WTC11 (cell line): ENCODE data around the gene HVCN1. TPM values are rescaled to one million over a fixed set of nuclear protein-coding genes. Genes with fewer than 3 reads are reported as not detected.

ENCODE experiments used
- ATAC-seq: fragments of 200-7000 bp; cut with Tn5 transposase; 2 replicates; pipeline ENCODE4 v1.10.0; 2021; ENCODE audit warnings: mild to moderate bottlenecking, moderate library complexity
- CTCF ChIA-PET: fragments of 300-600 bp; sonication (Branson Sonifier 250); formaldehyde crosslinking; loops from one replicate; lab custom pipeline; 2021; ENCODE audit warnings: antibody characterized with exemption; lab: Charles Lee
- POLR2A ChIA-PET: fragments of 350-600 bp; sonication (Branson Sonifier 250); formaldehyde crosslinking; loops from one replicate; lab custom pipeline; 2021; ENCODE audit warnings: antibody characterized with exemption; lab: Charles Lee
- DNase-seq: peaks from one replicate; pipeline ENCODE4 v3.0.0; 2021; ENCODE audit warnings: low spot score
- H3K27ac Mint-ChIP-seq: 2 replicates; pipeline ENCODE4 v1.8.0; 2021; ENCODE audit warnings: mixed read lengths
- H3K27me3 Mint-ChIP-seq: 2 replicates; pipeline ENCODE4 v1.8.0; 2021; ENCODE audit warnings: low read depth, mild to moderate bottlenecking, moderate library complexity, mixed read lengths
- H3K36me3 Mint-ChIP-seq: 2 replicates; pipeline ENCODE4 v1.8.0; 2021; ENCODE audit warnings: mixed read lengths
- H3K4me1 Mint-ChIP-seq: 2 replicates; pipeline ENCODE4 v1.8.0; 2022; ENCODE audit warnings: mixed read lengths
- H3K4me3 Mint-ChIP-seq: 2 replicates; pipeline ENCODE4 v1.8.0; 2021; ENCODE audit warnings: mild to moderate bottlenecking, moderate library complexity, mixed read lengths
- H3K9me3 Mint-ChIP-seq: 2 replicates; pipeline ENCODE4 v1.8.0; 2021; ENCODE audit warnings: mixed read lengths
- ATF3 ChIP-seq: sonication (generic); formaldehyde crosslinking; conservative IDR thresholded peaks from 2 replicates; pipeline ENCODE4 v1.8.1; 2022; ENCODE audit warnings: mild to moderate bottlenecking, missing genetic modification reagents
- ATF6 ChIP-seq: sonication (generic); formaldehyde crosslinking; IDR thresholded peaks from 2 replicates; pipeline ENCODE4 v1.8.1; 2023; ENCODE audit warnings: mild to moderate bottlenecking, missing genetic modification reagents
- E2F4 ChIP-seq: sonication (generic); formaldehyde crosslinking; IDR thresholded peaks from 2 replicates; pipeline ENCODE4 v1.8.1; 2022; ENCODE audit warnings: low read depth, mild to moderate bottlenecking, moderate library complexity, missing genetic modification reagents, borderline replicate concordance
- E2F5 ChIP-seq: sonication (generic); formaldehyde crosslinking; IDR thresholded peaks from 2 replicates; pipeline ENCODE4 v1.8.1; 2022; ENCODE audit warnings: mild to moderate bottlenecking, moderate library complexity, missing genetic modification reagents
- ERG ChIP-seq: fragments of 250-450 bp; sonication (Bioruptor Pico); IDR thresholded peaks from 2 replicates; pipeline ENCODE4 v1.8.0; 2021; ENCODE audit warnings: mild to moderate bottlenecking
- ESRRA ChIP-seq: sonication (generic); formaldehyde crosslinking; IDR thresholded peaks from 2 replicates; pipeline ENCODE4 v1.8.1; 2022; ENCODE audit warnings: mild to moderate bottlenecking, missing genetic modification reagents, borderline replicate concordance
- FOXJ3 ChIP-seq: sonication (generic); formaldehyde crosslinking; IDR thresholded peaks from 2 replicates; pipeline ENCODE4 v1.9.0; 2021; ENCODE audit warnings: missing genetic modification reagents, mild to moderate bottlenecking, borderline replicate concordance
- FOXP4 ChIP-seq: sonication (generic); formaldehyde crosslinking; IDR thresholded peaks from 2 replicates; pipeline ENCODE4 v1.8.0; 2022; ENCODE audit warnings: mild to moderate bottlenecking, missing genetic modification reagents
- GTF2I ChIP-seq: fragments of 250-450 bp; sonication (Bioruptor Pico); conservative IDR thresholded peaks from 2 replicates; pipeline ENCODE4 v1.4.0; 2021; ENCODE audit warnings: mild to moderate bottlenecking
- IRF2 ChIP-seq: sonication (generic); formaldehyde crosslinking; IDR thresholded peaks from 2 replicates; pipeline ENCODE4 v1.8.0; 2022; ENCODE audit warnings: low read depth, missing genetic modification reagents, borderline replicate concordance
- MAX ChIP-seq: sonication (generic); formaldehyde crosslinking; IDR thresholded peaks from 2 replicates; pipeline ENCODE4 v1.8.0; 2022; ENCODE audit warnings: mild to moderate bottlenecking, missing genetic modification reagents
- MLX ChIP-seq: sonication (generic); formaldehyde crosslinking; IDR thresholded peaks from 2 replicates; pipeline ENCODE4 v1.8.1; 2023; ENCODE audit warnings: mild to moderate bottlenecking, missing genetic modification reagents, moderate library complexity
- MYBL2 ChIP-seq: sonication (generic); formaldehyde crosslinking; IDR thresholded peaks from 2 replicates; pipeline ENCODE4 v1.8.1; 2023; ENCODE audit warnings: mild to moderate bottlenecking, moderate library complexity, missing genetic modification reagents
- NFE2L1 ChIP-seq: sonication (generic); formaldehyde crosslinking; IDR thresholded peaks from 2 replicates; pipeline ENCODE4 v1.8.1; 2023; ENCODE audit warnings: missing genetic modification reagents
- NR3C1 ChIP-seq: sonication (generic); formaldehyde crosslinking; conservative IDR thresholded peaks from 2 replicates; pipeline ENCODE4 v1.8.1; 2023; ENCODE audit warnings: low read depth, mild to moderate bottlenecking, missing genetic modification reagents
- OVOL2 ChIP-seq: fragments of 250-450 bp; sonication (Bioruptor Pico); IDR thresholded peaks from 2 replicates; pipeline ENCODE4 v1.9.0; 2021; ENCODE audit warnings: mild to moderate bottlenecking, borderline replicate concordance
- RELA ChIP-seq: sonication (generic); formaldehyde crosslinking; IDR thresholded peaks from 2 replicates; pipeline ENCODE4 v1.8.1; 2022; ENCODE audit warnings: missing genetic modification reagents, mild to moderate bottlenecking, borderline replicate concordance
- SMAD4 ChIP-seq: sonication (generic); formaldehyde crosslinking; IDR thresholded peaks from 2 replicates; pipeline ENCODE4 v1.8.0; 2022; ENCODE audit warnings: mild to moderate bottlenecking, missing genetic modification reagents
- SP1 ChIP-seq: sonication (generic); formaldehyde crosslinking; conservative IDR thresholded peaks from 2 replicates; pipeline ENCODE4 v1.8.1; 2022; ENCODE audit warnings: missing genetic modification reagents
- TEAD4 ChIP-seq: sonication (generic); formaldehyde crosslinking; IDR thresholded peaks from 2 replicates; pipeline ENCODE4 v1.8.0; 2022; ENCODE audit warnings: mild to moderate bottlenecking, missing genetic modification reagents
- ZNF121 ChIP-seq: sonication (generic); formaldehyde crosslinking; IDR thresholded peaks from 2 replicates; pipeline ENCODE4 v1.8.0; 2023; ENCODE audit warnings: missing genetic modification reagents
- ZNF232 ChIP-seq: sonication (generic); formaldehyde crosslinking; IDR thresholded peaks from 2 replicates; pipeline ENCODE4 v1.8.0; 2022; ENCODE audit warnings: mild to moderate bottlenecking, missing genetic modification reagents
- ZNF423 ChIP-seq: fragments of 250-450 bp; sonication (Bioruptor Pico); IDR thresholded peaks from 2 replicates; pipeline ENCODE4 v2.1.2; 2022; ENCODE audit warnings: mild to moderate bottlenecking, moderate library complexity
- total RNA-seq: library from RNA; stranded (reverse); gene quantifications from 3 replicates; pipeline ENCODE4 v1.2.3, GENCODE V29; 2021

Gene HVCN1
- total RNA-seq, 1 experiment from 2014 or later = 5.7 TPM

GRCh38 chr12:110637869-110638441 lies 51.0 kb downstream of the HVCN1 start:
- TF ChIP-seq NR3C1 (no peak), MAX (CRISPR knock-in tag) (no peak), SP1 (CRISPR knock-in tag) (no peak), ATF6 (CRISPR knock-in tag) (no peak), MYBL2 (CRISPR knock-in tag) (no peak), ZNF232 (CRISPR knock-in tag) (no peak)
- TF ChIP-seq, all 79 proteins: peak for 0
- Mint-ChIP-seq H3K36me3 (no peaks in the 10 kb centered on the region), H3K9me3 (no peaks in the 10 kb centered on the region), H3K27me3 (no peaks in the 10 kb centered on the region), H3K4me1 (peaks cover 8% of the 10 kb centered on the region; the same call in 1 of the 2 replicates), H3K4me3 (no peak overlapping the region), H3K27ac (no peak overlapping the region)
- DNase-seq (no peak), ATAC-seq (no peak)
- CTCF ChIA-PET = no interaction called here
- POLR2A ChIA-PET = no interaction called here

- ChIA-PET CTCF (interaction anchor here (0.6 kb wide), 1 partner anchor 499 kb away, joined by 3 read pairs; no protein-coding TSS in a partner anchor), POLR2A (no interaction called here)
- Mint-ChIP-seq H3K4me1 (peaks cover 1% of the 10 kb centered on the region; the same call in 1 of the 2 replicates), H3K36me3 (no peaks in the 10 kb centered on the region), H3K9me3 (no peaks in the 10 kb centered on the region), H3K27me3 (no peaks in the 10 kb centered on the region), H3K4me3 (no peak overlapping the region), H3K27ac (no peak overlapping the region)
- DNase-seq (no peak), ATAC-seq (no peak)
- TF ChIP-seq ESRRA (CRISPR knock-in tag) = no peak
- TF ChIP-seq E2F5 (CRISPR knock-in tag) = no peak
- no peak for TF ChIP-seq ZNF121 (CRISPR knock-in tag)
- TF ChIP-seq NFE2L1 (CRISPR knock-in tag) = no peak
- no peak for TF ChIP-seq E2F4 (CRISPR knock-in tag)
- TF ChIP-seq FOXJ3 (CRISPR knock-in tag) = no peak
- no peak for TF ChIP-seq GTF2I (CRISPR knock-in tag)
- no peak for TF ChIP-seq ZNF423 (CRISPR knock-in tag)
- TF ChIP-seq RELA = no peak
- TF ChIP-seq IRF2 (CRISPR knock-in tag) = no peak
These were observed 52.4 kb downstream of the HVCN1 start for GRCh38 chr12:110636516-110636915.

GRCh38 chr12:110635055-110635454 lies 53.9 kb downstream of the HVCN1 start:
- H3K27ac Mint-ChIP-seq = no peak overlapping the region
- POLR2A ChIA-PET = no interaction called here
- H3K27me3 Mint-ChIP-seq = no peaks in the 10 kb centered on the region
- DNase-seq = no peak
- H3K9me3 Mint-ChIP-seq = no peaks in the 10 kb centered on the region
- H3K4me1 Mint-ChIP-seq = no peaks in the 10 kb centered on the region
- H3K4me3 Mint-ChIP-seq = no peak overlapping the region
- CTCF ChIA-PET = interaction anchor here (1.0 kb wide), 1 partner anchor 223 kb away, joined by 3 read pairs; no protein-coding TSS in a partner anchor
- ATAC-seq = no peak
- H3K36me3 Mint-ChIP-seq = no peaks in the 10 kb centered on the region
- TF ChIP-seq OVOL2 (CRISPR knock-in tag) (no peak), NR3C1 (no peak), ERG (no peak), TEAD4 (no peak), ZNF423 (CRISPR knock-in tag) (no peak), SMAD4 (CRISPR knock-in tag) (no peak), ZNF121 (CRISPR knock-in tag) (no peak), ATF3 (CRISPR knock-in tag) (no peak), FOXP4 (CRISPR knock-in tag) (no peak), MLX (CRISPR knock-in tag) (no peak)
